Esophagus (tissue), 2 donors: ENCODE results near the gene CCDC187. TPM values are rescaled to one million over a fixed set of nuclear protein-coding genes. Genes with fewer than 3 reads are reported as not detected.

Experiments used
- H3K27ac ChIP-seq, 2 donors: one replicate each; pipeline ENCODE4 v1.5.1; 2013; ENCODE audit warnings: low read depth in 2 of 2, mild to moderate bottlenecking in 2 of 2, inconsistent platforms in 1 of 2, low read length in 1 of 2, moderate library complexity in 1 of 2
- H3K27me3 ChIP-seq, 2 donors: one replicate each; pipeline ENCODE4 v1.6.1; 2013; ENCODE audit warnings: low read length in 2 of 2, control low read depth in 1 of 2, mild to moderate bottlenecking in 1 of 2; ENCODE audit not compliant: insufficient read depth in 2 of 2, control insufficient read depth in 1 of 2
- H3K36me3 ChIP-seq, 2 donors: one replicate each; pipeline ENCODE4 v1.6.1; 2013; ENCODE audit warnings: low read length in 1 of 2; ENCODE audit not compliant: control insufficient read depth in 2 of 2, insufficient read depth in 2 of 2
- H3K4me1 ChIP-seq, 2 donors: one replicate each; pipeline ENCODE4 v1.6.1; 2013; ENCODE audit warnings: low read length in 1 of 2; ENCODE audit not compliant: control insufficient read depth in 2 of 2, insufficient read depth in 2 of 2
- H3K4me3 ChIP-seq, 2 donors: one replicate each; pipeline ENCODE4 v1.5.1; 2013; ENCODE audit warnings: low read length in 2 of 2, mild to moderate bottlenecking in 2 of 2, low read depth in 1 of 2, moderate library complexity in 1 of 2
- H3K9me3 ChIP-seq, 2 donors: one replicate each; pipeline ENCODE4 v1.6.1; 2013; ENCODE audit warnings: mild to moderate bottlenecking in 2 of 2, low read depth in 1 of 2, low read length in 1 of 2, moderate library complexity in 1 of 2; ENCODE audit not compliant: control insufficient read depth in 2 of 2, insufficient read depth in 1 of 2
- WGBS, 2 donors: extraction: QIAGEN DNeasy Blood & Tissue Kit; methylation state at CpG; one replicate each; pipeline ENCODE4 v1.1.7; 2013; 5-methylcytosine and 5-hydroxymethylcytosine counted together
- polyA plus RNA-seq, 2 donors: library from polyadenylated mRNA; stranded (reverse); fragments of 200-250 nt; gene quantifications; one replicate each; pipeline ENCODE4 v1.2.3, GENCODE V29; 2013
- donor health status: healthy with polysubstance abuse.
- donor health status: Bipolar disorder and iron deficiency.

The CCDC187 gene
- polyA plus RNA-seq, 2 donors: not detected

- no peaks in the 10 kb centered on the region for H3K36me3 ChIP-seq
- H3K9me3 ChIP-seq: peaks cover 4 to 16% of the 10 kb centered on the region in 2 donors
- H3K4me1 ChIP-seq: peaks cover 0 to 10% of the 10 kb centered on the region in 2 donors
- no peaks in the 10 kb centered on the region for H3K27me3 ChIP-seq
- WGBS, 2 donors: 88 to 90% methylated on average over 22 to 23 of the region's 23 CpGs
- H3K4me3 ChIP-seq: no peak overlapping the region
- H3K27ac ChIP-seq: no peak overlapping the region
Measured at GRCh38 chr9:136316271-136316751, 12.4 kb upstream of the CCDC187 start.

GRCh38 chr9:136314944-136315343 lies 11.1 kb upstream of the CCDC187 start:
- peaks cover 0 to 10% of the 10 kb centered on the region in 2 donors for H3K4me1 ChIP-seq
- no peaks in the 10 kb centered on the region for H3K36me3 ChIP-seq
- WGBS, 2 donors: 84 to 88% methylated on average over 4 of the region's 4 CpGs
- no peak overlapping the region for H3K4me3 ChIP-seq
- no peak overlapping the region for H3K27ac ChIP-seq
- no peaks in the 10 kb centered on the region for H3K27me3 ChIP-seq
- peaks cover 3 to 15% of the 10 kb centered on the region in 2 donors for H3K9me3 ChIP-seq

GRCh38 chr9:136314056-136314416 lies 10.1 kb upstream of the CCDC187 start:
- no peak overlapping the region for H3K4me3 ChIP-seq
- no peak overlapping the region for H3K27ac ChIP-seq
- peaks cover 3 to 15% of the 10 kb centered on the region in 2 donors for H3K9me3 ChIP-seq
- H3K4me1 ChIP-seq: peaks cover 0 to 16% of the 10 kb centered on the region in 2 donors
- whole genome bisulfite sequencing, 2 donors: 87 to 94% methylated on average over 3 of the region's 3 CpGs
- H3K36me3 ChIP-seq: no peaks in the 10 kb centered on the region
- H3K27me3 ChIP-seq: no peaks in the 10 kb centered on the region

- 83 to 86% methylated on average over 18 of the region's 18 CpGs for WGBS, 2 donors
- peaks cover 0 to 12% of the 10 kb centered on the region in 2 donors for H3K4me1 ChIP-seq
- no peaks in the 10 kb centered on the region for H3K36me3 ChIP-seq
- no peak overlapping the region for H3K4me3 ChIP-seq
- no peak overlapping the region for H3K27ac ChIP-seq
- peaks cover 3 to 15% of the 10 kb centered on the region in 2 donors for H3K9me3 ChIP-seq
- no peaks in the 10 kb centered on the region for H3K27me3 ChIP-seq
Measured at GRCh38 chr9:136313111-136314055, 9.5 kb upstream of the CCDC187 start.

- Histone ChIP-seq H3K9me3 (peaks cover 3 to 15% of the 10 kb centered on the region in 2 donors), H3K27ac (no peak overlapping the region), H3K4me3 (no peak overlapping the region), H3K36me3 (no peaks in the 10 kb centered on the region), H3K4me1 (peaks cover 0 to 6% of the 10 kb centered on the region in 2 donors), H3K27me3 (no peaks in the 10 kb centered on the region)
- 58 to 62% methylated on average over 12 of the region's 12 CpGs for WGBS, 2 donors
Measured at GRCh38 chr9:136312436-136312835, 8.5 kb upstream of the CCDC187 start.

- H3K27ac ChIP-seq: no peak overlapping the region
- WGBS, 2 donors: 54 to 59% methylated on average over 8 to 10 of the region's 10 CpGs
Measured at GRCh38 chr9:136312009-136312375, 8.1 kb upstream of the CCDC187 start.

GRCh38 chr9:136311051-136312008 lies 7.4 kb upstream of the CCDC187 start:
- Histone ChIP-seq H3K4me3 (no peak overlapping the region), H3K27ac (no peak overlapping the region), H3K27me3 (no peaks in the 10 kb centered on the region), H3K36me3 (no peaks in the 10 kb centered on the region), H3K4me1 (peaks cover 0 to 9% of the 10 kb centered on the region in 2 donors), H3K9me3 (peaks cover 3 to 13% of the 10 kb centered on the region in 2 donors)
- 39 to 41% methylated on average over 21 to 23 of the region's 23 CpGs for WGBS, 2 donors

More at GRCh38 chr9:136312009-136312375, 8.1 kb upstream of the CCDC187 start:
- Histone ChIP-seq H3K36me3 (no peaks in the 10 kb centered on the region), H3K4me3 (no peak overlapping the region), H3K4me1 (peaks cover 0 to 9% of the 10 kb centered on the region in 2 donors), H3K9me3 (peaks cover 3 to 15% of the 10 kb centered on the region in 2 donors), H3K27me3 (no peaks in the 10 kb centered on the region)

GRCh38 chr9:136310273-136311030 lies 6.6 kb upstream of the CCDC187 start:
- 45 to 49% methylated on average over 28 of the region's 28 CpGs for WGBS, 2 donors
- Histone ChIP-seq H3K36me3 (no peaks in the 10 kb centered on the region), H3K4me3 (no peak overlapping the region), H3K4me1 (peaks cover 0 to 9% of the 10 kb centered on the region in 2 donors), H3K27me3 (no peaks in the 10 kb centered on the region), H3K27ac (no peak overlapping the region), H3K9me3 (peaks cover 3 to 11% of the 10 kb centered on the region in 2 donors)
